Measurements from ENCODE around the gene NEK1. TPM values are rescaled to one million over a fixed set of nuclear protein-coding genes. Genes with fewer than 3 reads are reported as not detected.
"Not testable (repeated sequence)": the region's sequence is repeated elsewhere in the genome, so short reads cannot be mapped to it uniquely, and the experiment has no call there.

The NEK1 gene
- total RNA-seq, 2 donors from 2014 or later = 12.2 to 15.1 TPM

DNA sequence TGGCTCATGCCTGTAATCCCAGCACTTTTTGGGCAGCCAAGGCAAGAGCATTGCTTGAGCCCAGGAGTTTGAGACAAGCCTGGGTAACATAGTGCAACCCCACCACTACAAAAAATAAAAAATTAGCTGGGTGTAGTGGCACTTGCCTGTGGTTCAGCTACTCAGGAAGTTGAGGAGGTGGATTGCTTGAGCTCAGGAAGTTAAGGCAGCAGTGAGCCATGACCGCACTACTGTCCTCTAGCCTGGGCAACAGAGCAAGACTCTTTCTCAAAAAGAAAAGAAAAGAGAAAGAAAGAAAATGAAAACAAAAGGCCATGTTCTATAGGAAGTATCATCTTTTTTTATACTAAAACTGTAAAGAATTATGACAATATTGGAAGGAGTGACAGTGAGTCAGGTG lies 38.5 kb downstream of the NEK1 start:
- H3K4me1 ChIP-seq (ENCODE audit: control insufficient read depth, insufficient read depth, low read length) = no peaks in the 10 kb centered on the region
- 100% methylated on average over 1 of the region's 1 CpG for WGBS, 2 experiments (ENCODE audit: insufficient coverage in 1 of 2, insufficient read length in 1 of 2)

DNA sequence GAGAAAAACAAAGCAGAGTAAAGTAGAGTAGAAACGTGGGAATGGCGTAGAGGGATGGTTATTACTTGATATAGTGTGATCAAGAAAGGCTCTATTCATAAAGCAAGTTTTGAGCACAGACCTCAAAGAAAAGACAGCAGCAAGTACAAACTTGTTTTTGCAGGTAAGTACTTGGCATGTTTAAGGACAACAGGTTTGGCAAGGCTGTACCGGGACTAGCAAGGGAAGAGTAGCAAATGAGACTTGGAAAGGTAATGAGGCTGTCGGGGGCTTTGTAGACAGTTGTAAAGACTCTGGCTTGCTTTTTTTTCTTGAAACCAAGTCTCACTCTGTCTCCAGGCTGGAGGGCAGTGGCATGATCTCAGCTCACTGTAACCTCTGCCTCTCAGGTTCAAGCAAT lies 40.9 kb downstream of the NEK1 start:
- Mint-ChIP-seq H3K4me3 (no peak overlapping the region), H3K27ac (no peak overlapping the region), H3K27me3 (ENCODE audit: insufficient read depth) (no peaks in the 10 kb centered on the region), H3K9me3 (peaks cover 13% of the 10 kb centered on the region), H3K36me3 (ENCODE audit: low read depth) (peaks cover 41% of the 10 kb centered on the region), H3K4me1 (no peaks in the 10 kb centered on the region)
- H3K9ac ChIP-seq (ENCODE audit: extremely low read depth, low read length, poor library complexity, severe bottlenecking) = no peak overlapping the region
- H3K36me3 ChIP-seq (ENCODE audit: control insufficient read depth, insufficient read depth, low read length) = peaks cover 10% of the 10 kb centered on the region
- no peak overlapping the region for H3K27ac ChIP-seq (ENCODE audit: low read depth, low read length)
- WGBS, 2 experiments (ENCODE audit: insufficient coverage in 1 of 2, insufficient read length in 1 of 2) = 98 to 100% methylated on average over 3 to 4 of the region's 4 CpGs
- no peaks in the 10 kb centered on the region for H3K27me3 ChIP-seq (ENCODE audit: control insufficient read depth, insufficient read depth, low read length, poor library complexity, severe bottlenecking)
- no peak for TF ChIP-seq CTCF (conservative IDR thresholded peaks at IDR 0.05)
- no peaks in the 10 kb centered on the region for H3K4me1 ChIP-seq (ENCODE audit: control insufficient read depth, insufficient read depth, low read length)
- DNase-seq = no peak
- no peak overlapping the region for H3K4me3 ChIP-seq (ENCODE audit: low read length)
- no peaks in the 10 kb centered on the region for H3K9me3 ChIP-seq (ENCODE audit: control insufficient read depth, low read length)

More for the DNA sequence above, 38.5 kb downstream of the NEK1 start:
- Histone ChIP-seq H3K9ac (ENCODE audit: extremely low read depth, low read length, poor library complexity, severe bottlenecking) (no peak overlapping the region), H3K27ac (ENCODE audit: low read depth, low read length) (no peak overlapping the region), H3K36me3 (ENCODE audit: control insufficient read depth, insufficient read depth, low read length) (peaks cover 15% of the 10 kb centered on the region), H3K4me3 (ENCODE audit: low read length) (no peak overlapping the region), H3K27me3 (ENCODE audit: control insufficient read depth, insufficient read depth, low read length, poor library complexity, severe bottlenecking) (no peaks in the 10 kb centered on the region), H3K9me3 (ENCODE audit: control insufficient read depth, low read length) (no peaks in the 10 kb centered on the region)
- TF ChIP-seq CTCF (conservative IDR thresholded peaks at IDR 0.05) = no peak
- Mint-ChIP-seq H3K4me1 (no peaks in the 10 kb centered on the region), H3K27ac (no peak overlapping the region), H3K36me3 (ENCODE audit: low read depth) (peaks cover 44% of the 10 kb centered on the region), H3K27me3 (ENCODE audit: insufficient read depth) (no peaks in the 10 kb centered on the region), H3K9me3 (peaks cover 11% of the 10 kb centered on the region), H3K4me3 (no peak overlapping the region)
- DNase-seq = no peak

GRCh38 chr4:169571012-169571411 lies 41.4 kb downstream of the NEK1 start:
- H3K4me3 Mint-ChIP-seq; H3K9ac ChIP-seq (ENCODE audit: extremely low read depth, low read length, poor library complexity, severe bottlenecking); H3K4me3 ChIP-seq (ENCODE audit: low read length); H3K27me3 ChIP-seq (ENCODE audit: control insufficient read depth, insufficient read depth, low read length, poor library complexity, severe bottlenecking); H3K27me3 Mint-ChIP-seq (ENCODE audit: insufficient read depth); H3K4me1 Mint-ChIP-seq; H3K9me3 ChIP-seq (ENCODE audit: control insufficient read depth, low read length); H3K36me3 ChIP-seq (ENCODE audit: control insufficient read depth, insufficient read depth, low read length); H3K4me1 ChIP-seq (ENCODE audit: control insufficient read depth, insufficient read depth, low read length); H3K27ac Mint-ChIP-seq; DNase-seq; H3K27ac ChIP-seq (ENCODE audit: low read depth, low read length): not testable (repeated sequence)
- H3K9me3 Mint-ChIP-seq = peaks cover 13% of the 10 kb centered on the region
- H3K36me3 Mint-ChIP-seq (ENCODE audit: low read depth) = peaks cover 38% of the 10 kb centered on the region
- WGBS, 2 experiments (ENCODE audit: insufficient coverage in 1 of 2, insufficient read length in 1 of 2) = 89% methylated on average over 1 of the region's 3 CpGs; no CpG with 5 or more reads in 1 of the 2 experiments

- H3K27ac Mint-ChIP-seq; H3K27me3 ChIP-seq (ENCODE audit: control insufficient read depth, insufficient read depth, low read length, poor library complexity, severe bottlenecking): not testable (repeated sequence)
- peaks cover 13% of the 10 kb centered on the region for H3K9me3 Mint-ChIP-seq
These were observed 42.1 kb downstream of the NEK1 start for GRCh38 chr4:169570266-169570665.

GRCh38 chr4:169569188-169569587 lies 43.2 kb downstream of the NEK1 start:
- not testable (repeated sequence) for DNase-seq; H3K27me3 Mint-ChIP-seq (ENCODE audit: insufficient read depth); H3K27me3 ChIP-seq (ENCODE audit: control insufficient read depth, insufficient read depth, low read length, poor library complexity, severe bottlenecking); H3K4me1 Mint-ChIP-seq; H3K9ac ChIP-seq (ENCODE audit: extremely low read depth, low read length, poor library complexity, severe bottlenecking); H3K27ac Mint-ChIP-seq; H3K4me1 ChIP-seq (ENCODE audit: control insufficient read depth, insufficient read depth, low read length); H3K4me3 ChIP-seq (ENCODE audit: low read length); H3K36me3 ChIP-seq (ENCODE audit: control insufficient read depth, insufficient read depth, low read length); H3K27ac ChIP-seq (ENCODE audit: low read depth, low read length); H3K9me3 ChIP-seq (ENCODE audit: control insufficient read depth, low read length); H3K4me3 Mint-ChIP-seq
- Mint-ChIP-seq H3K36me3 (ENCODE audit: low read depth) (peaks cover 27% of the 10 kb centered on the region), H3K9me3 (peaks cover 13% of the 10 kb centered on the region)
- WGBS, 2 experiments (ENCODE audit: insufficient coverage in 1 of 2, insufficient read length in 1 of 2) = no CpG with 5 or more reads among the region's 3 CpGs

More at GRCh38 chr4:169570266-169570665, 42.1 kb downstream of the NEK1 start:
- not testable (repeated sequence) for H3K9ac ChIP-seq (ENCODE audit: extremely low read depth, low read length, poor library complexity, severe bottlenecking); H3K9me3 ChIP-seq (ENCODE audit: control insufficient read depth, low read length); H3K4me3 ChIP-seq (ENCODE audit: low read length); H3K27me3 Mint-ChIP-seq (ENCODE audit: insufficient read depth); H3K27ac ChIP-seq (ENCODE audit: low read depth, low read length); H3K4me3 Mint-ChIP-seq; DNase-seq; H3K4me1 Mint-ChIP-seq; H3K4me1 ChIP-seq (ENCODE audit: control insufficient read depth, insufficient read depth, low read length); H3K36me3 ChIP-seq (ENCODE audit: control insufficient read depth, insufficient read depth, low read length)
- peaks cover 35% of the 10 kb centered on the region for H3K36me3 Mint-ChIP-seq (ENCODE audit: low read depth)
- 95% methylated on average over 26 of the region's 26 CpGs; no CpG with 5 or more reads in 1 of the 2 experiments for WGBS, 2 experiments (ENCODE audit: insufficient coverage in 1 of 2, insufficient read length in 1 of 2)

All from endodermal cell (in vitro differentiated cells).